Activated CD4-positive, alpha-beta T cell treated with anti-CD3 and anti-CD28 coated beads, Interleukin-10, Interleukin-2, amounts not matched to agents 100 ng/mL and 50 ng/mL, durations not matched to agents 16 hours and 8 hours (primary cell): ENCODE measurements around the gene PLEKHA8.

Experiments
- DNase-seq: peaks from one replicate; pipeline ENCODE4 v3.0.0-alpha.2; 2020

PLEKHA8 gene

GRCh38 chr7:30026229-30027064 is 1.8 kb upstream of the PLEKHA8 start, which contains the start of gene FKBP14:
Gene FKBP14, minus strand, starts transcription at chr7:30026702. Its CDS starts 194 bp downstream, at chr7:30026508.
- DNase-seq = peak; percentile 97

DNA sequence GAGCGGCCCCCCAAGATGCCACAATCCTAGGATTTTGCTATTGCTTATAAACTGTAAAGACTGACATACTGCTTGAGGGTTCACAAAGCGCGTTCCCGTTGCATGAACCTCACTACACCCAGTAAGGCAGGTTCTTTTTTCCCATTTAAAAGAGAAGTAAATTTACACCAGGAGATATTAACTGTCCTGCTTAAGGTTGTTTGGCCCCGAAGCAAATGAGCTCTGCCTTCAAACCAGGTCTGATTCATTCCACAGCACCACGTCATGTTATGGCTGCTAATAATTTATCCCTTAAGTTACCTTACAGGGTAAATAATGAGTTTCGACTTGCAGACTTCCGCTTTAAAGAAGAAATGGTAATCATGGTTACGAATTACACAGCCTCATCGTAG is 1.2 kb upstream of the PLEKHA8 start:
- peak; percentile 56 for DNase-seq

- no peak for DNase-seq
Measured at GRCh38 chr7:30027740-30028215, 434 bp upstream of the PLEKHA8 start.

DNA sequence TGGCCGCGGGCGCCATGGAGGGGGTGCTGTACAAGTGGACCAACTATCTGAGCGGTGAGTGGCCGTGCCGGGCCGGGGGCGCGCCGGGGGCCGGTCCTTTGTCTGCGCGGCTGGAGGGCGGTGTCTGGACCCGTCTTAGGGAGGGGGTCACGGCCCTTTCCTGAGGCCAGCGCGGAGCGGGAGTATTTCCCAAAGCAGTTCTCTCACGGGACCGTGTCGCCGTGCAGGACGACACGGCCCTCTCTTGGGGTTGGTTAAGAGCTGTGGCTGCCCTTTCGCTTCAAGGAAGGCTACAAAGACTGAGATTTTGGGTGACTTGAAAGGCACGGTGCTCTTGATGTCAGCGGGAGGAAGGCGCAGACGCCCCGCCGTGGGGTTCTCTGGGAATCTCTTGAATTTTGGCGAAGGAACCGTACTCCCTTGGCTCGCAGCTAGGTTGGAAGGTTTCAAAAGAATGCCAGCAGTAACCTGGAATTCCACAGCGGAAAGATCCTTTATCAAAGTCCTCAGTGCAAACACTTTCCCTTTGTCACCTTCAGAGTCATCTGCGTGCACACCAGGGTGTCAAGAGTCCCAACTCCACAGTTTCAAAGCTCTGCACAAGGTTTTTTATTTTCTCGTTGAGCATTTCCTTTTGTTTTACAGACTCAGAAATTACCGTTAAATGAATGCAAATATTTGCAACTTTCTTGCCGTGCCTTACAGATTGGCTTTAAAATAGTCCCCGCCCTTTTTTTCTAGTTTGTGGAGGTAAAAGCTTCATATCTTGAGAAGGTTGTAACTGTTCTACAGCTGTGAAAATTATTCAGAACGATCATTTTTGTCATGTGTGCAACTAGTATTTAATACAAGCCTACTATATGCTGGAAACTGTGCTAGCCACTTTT is 780 bp downstream of the PLEKHA8 start:
- DNase-seq = peak; percentile 39

- peak; percentile 23 for DNase-seq
Measured at GRCh38 chr7:30029696-30030095, 1.5 kb downstream of the PLEKHA8 start.

GRCh38 chr7:30032310-30033125 is 4.3 kb downstream of the PLEKHA8 start:
- no peak for DNase-seq

DNA sequence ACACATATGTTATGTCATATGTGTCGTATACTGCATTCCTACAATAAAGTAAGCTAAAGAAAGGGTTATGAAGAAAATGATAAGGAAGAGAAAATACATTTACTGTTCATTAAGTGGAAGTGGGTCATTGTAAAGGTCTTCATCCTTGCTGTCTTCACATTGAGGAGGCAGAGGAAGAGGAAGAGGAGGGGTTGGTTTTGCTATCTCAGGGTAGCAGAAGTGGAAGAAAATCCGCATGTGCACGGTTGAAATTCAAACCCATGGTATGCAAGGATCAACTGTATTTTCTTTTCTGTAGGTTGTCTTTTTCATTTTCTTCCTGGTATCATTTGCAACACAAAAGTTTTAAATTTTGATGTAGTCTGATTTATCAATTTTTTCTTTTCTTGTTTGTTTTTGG is 6.3 kb downstream of the PLEKHA8 start:
- DNase-seq = no peak

DNA sequence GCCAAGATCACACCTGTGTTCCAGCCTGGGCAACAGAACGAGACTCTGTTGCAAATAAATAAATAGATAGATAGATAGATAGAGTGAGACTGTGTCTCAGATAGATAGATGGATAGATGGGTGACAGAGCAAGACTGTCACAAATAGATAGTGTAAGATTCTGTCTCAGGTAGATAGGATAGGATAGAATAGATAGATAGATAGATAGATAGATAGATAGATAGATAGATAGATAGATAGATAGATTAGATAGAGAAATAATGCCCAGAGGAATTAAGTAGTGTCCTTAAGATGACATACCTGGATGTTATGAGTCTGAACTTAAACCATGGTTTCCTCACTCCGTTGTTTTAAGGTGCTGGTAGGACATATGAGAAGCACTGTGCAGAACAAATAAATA is 8.0 kb downstream of the PLEKHA8 start:
- DNase-seq = no peak

DNA sequence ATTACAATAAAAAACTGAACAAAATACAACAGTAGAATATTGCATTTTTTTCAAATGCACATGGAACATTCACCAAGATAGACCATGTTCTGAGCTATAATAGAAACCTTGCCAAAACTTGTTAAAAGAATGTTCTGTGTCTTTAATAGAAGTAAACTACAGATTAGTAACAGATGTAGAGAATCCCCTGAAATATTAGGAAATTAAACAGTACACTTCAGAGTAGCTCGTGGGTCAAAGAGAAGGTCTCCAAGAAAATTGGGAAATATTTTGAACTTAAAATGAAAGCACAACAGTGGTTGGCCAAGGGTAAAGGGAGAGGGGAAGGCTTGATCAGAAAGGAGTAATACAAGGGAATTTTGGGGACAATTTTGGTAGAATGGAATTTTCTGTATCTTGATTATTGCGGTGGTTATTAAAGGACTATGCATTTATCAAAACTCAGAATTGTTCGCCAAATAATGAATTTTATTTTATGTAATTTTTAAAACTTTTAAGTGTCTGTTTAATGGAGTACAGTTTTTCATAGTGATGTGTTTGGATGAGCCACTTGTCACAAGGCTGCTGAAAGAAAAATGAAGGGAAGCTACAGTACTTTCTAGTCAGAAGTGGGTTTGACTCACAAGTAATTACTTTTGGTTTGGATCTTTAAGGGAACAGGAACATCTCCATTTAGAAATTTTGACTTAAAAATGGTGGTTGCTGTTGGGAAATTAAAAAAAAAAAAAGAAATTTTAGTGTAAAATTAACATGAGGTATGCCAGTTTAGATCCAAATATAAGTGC is 10.2 kb downstream of the PLEKHA8 start:
- DNase-seq = no peak

DNA sequence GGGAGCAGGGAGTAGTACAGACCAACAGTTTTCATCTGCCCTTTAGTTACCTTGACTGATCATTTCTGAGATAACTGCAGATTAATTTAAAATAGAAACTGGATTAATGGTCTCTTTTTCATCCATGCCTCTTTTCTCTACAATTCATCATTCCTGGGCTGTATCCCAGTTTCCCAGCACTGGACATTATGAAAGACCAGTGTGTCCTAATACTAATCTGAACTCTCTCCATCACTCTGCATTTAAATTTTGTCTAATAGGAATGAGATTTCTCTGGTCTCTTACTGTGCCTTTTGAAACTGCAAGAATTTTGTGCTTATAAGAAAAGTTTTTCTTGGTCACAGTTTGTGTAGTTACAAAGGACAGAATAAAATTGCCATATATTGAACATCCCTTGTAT is 12.7 kb downstream of the PLEKHA8 start:
- DNase-seq = no peak

- no peak for DNase-seq
Measured at GRCh38 chr7:30041526-30042269, 13.5 kb downstream of the PLEKHA8 start.

GRCh38 chr7:30046127-30046770 is 18.0 kb downstream of the PLEKHA8 start:
- DNase-seq = no peak

DNA sequence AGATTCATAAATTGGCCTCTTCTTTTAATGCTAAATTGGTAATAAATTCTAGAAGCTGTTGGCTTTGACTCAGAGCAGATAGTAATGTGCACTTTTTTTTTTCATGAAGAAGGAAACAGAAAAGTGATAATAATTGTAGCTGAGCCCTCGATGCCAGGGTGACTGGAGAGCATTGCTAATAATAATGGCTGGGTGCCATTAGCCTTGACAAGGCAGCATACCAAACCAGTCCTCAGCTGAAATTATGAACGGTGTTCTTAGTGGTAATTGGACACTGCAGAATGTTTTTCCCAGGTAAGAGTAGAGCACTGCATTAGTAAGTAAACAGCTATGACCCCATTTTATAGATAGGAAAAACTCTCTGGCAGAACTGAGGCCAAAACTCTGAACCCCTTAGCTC is 18.9 kb downstream of the PLEKHA8 start:
- no peak for DNase-seq

DNA sequence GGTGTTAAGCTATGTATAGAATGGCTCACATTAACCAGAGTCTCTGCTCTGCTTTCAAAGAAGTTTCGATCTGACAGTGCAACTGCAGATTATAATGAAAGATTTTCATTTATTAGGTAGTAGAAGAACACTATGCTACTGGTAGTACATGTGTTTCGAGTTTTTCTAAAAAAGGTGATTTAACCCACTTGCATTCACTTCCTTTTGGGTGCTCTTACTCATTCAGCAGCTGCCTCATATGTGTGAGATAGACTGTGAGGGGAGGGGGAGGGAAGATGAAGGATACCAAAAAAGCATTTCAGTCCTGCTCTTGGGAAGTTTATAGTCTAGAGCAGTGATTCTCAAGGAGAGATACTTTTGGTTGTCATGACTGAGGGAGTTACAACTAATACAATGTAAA is 20.4 kb downstream of the PLEKHA8 start:
- DNase-seq = peak; percentile 13

DNA sequence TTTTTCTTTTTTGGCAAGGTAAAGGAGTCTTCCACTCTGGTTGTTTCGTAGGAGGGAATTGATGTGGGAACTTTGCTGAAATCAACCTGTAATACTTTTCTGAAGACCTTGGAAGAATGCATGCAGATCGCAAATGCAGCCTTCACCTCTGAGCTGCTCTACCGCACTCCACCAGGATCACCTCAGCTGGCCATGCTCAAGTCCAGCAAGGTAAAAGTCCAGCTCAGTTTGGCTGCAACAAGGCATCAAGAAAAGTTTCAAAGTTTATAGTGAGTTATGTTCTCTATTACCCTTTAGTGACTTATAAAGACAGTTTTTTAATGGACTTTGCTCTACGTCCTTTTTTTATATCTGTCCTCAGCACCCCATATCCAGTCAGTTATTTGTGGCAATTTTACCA is 21.0 kb downstream of the PLEKHA8 start:
- DNase-seq = no peak

GRCh38 chr7:30053068-30053467 is 24.9 kb downstream of the PLEKHA8 start:
- DNase-seq = no peak

GRCh38 chr7:30057741-30058140 is 29.5 kb downstream of the PLEKHA8 start:
- no peak for DNase-seq

GRCh38 chr7:30061786-30062185 is 33.6 kb downstream of the PLEKHA8 start:
- DNase-seq = peak; percentile 45

- DNase-seq = peak; percentile 18
Measured at GRCh38 chr7:30062587-30062986, 34.4 kb downstream of the PLEKHA8 start.

DNA sequence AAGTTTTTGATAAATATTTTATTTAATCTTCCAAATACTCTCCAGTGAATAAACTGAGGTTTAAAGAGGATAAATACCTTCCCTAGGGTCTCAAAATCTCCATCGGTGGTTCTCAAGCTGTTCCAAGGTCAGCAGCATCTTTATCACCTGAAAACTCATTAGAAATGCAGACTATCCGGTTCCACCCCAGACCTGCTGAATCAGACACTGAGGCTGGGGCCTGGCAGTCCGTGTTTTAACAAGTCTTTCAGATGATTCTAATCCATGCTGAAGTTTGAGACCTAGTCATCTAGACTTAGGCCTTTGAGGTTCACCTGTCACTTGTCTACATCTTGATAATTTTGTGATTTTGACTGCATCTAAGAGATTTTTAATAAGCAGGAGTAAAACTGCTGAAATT is 37.5 kb downstream of the PLEKHA8 start:
- no peak for DNase-seq

- no peak for DNase-seq
Measured at GRCh38 chr7:30066687-30067086, 38.5 kb downstream of the PLEKHA8 start.
